ENCODE measurements around the gene CAP1.
A peak's percentile ranks its signal among the peaks of the same experiment; 100 is the strongest.
"Not testable (repeated sequence)": the region's sequence is repeated elsewhere in the genome, so short reads cannot be mapped to it uniquely, and the experiment has no call there.

Gene CAP1

GRCh38 chr1:40036574-40036973, 4.0 kb upstream of the CAP1 start:
- FAIRE-seq (no peak), DNase-seq (ENCODE audit: insufficient read length) (no peak)
- TF ChIP-seq POLR2AphosphoS5 (IDR thresholded peaks at IDR 0.05; ENCODE audit: low read depth, low read length) (no peak), POLR2A (IDR thresholded peaks at IDR 0.05; ENCODE audit: low read depth, low read length) (no peak), TAF1 (IDR thresholded peaks at IDR 0.05; ENCODE audit: borderline replicate concordance, low read depth, low read length) (no peak)

- not testable (repeated sequence) for FAIRE-seq; DNase-seq (ENCODE audit: insufficient read length)
Observed at GRCh38 chr1:40037254-40037653, 3.3 kb upstream of the CAP1 start.

- DNase-seq (ENCODE audit: insufficient read length) (no peak), FAIRE-seq (no peak)
- TF ChIP-seq TAF1 (IDR thresholded peaks at IDR 0.05; ENCODE audit: borderline replicate concordance, low read depth, low read length) (no peak), POLR2A (IDR thresholded peaks at IDR 0.05; ENCODE audit: low read depth, low read length) (no peak), POLR2AphosphoS5 (IDR thresholded peaks at IDR 0.05; ENCODE audit: low read depth, low read length) (no peak)
Observed at GRCh38 chr1:40038697-40039096, 1.8 kb upstream of the CAP1 start.

GRCh38 chr1:40039245-40039756, 1.2 kb upstream of the CAP1 start:
- no peak for DNase-seq (ENCODE audit: insufficient read length)
- no peak for TF ChIP-seq POLR2AphosphoS5 (IDR thresholded peaks at IDR 0.05; ENCODE audit: low read depth, low read length)
- TF ChIP-seq TAF1 (IDR thresholded peaks at IDR 0.05; ENCODE audit: borderline replicate concordance, low read depth, low read length) = no peak
- TF ChIP-seq POLR2A (IDR thresholded peaks at IDR 0.05; ENCODE audit: low read depth, low read length) = no peak
- FAIRE-seq = no peak

- DNase-seq (ENCODE audit: insufficient read length) (peak; percentile 74), FAIRE-seq (no peak)
- TF ChIP-seq TAF1 (IDR thresholded peaks at IDR 0.05; ENCODE audit: borderline replicate concordance, low read depth, low read length) (peak; percentile 80; the same call in 1 of the 2 replicates), POLR2A (IDR thresholded peaks at IDR 0.05; ENCODE audit: low read depth, low read length) (peak; percentile 96), POLR2AphosphoS5 (IDR thresholded peaks at IDR 0.05; ENCODE audit: low read depth, low read length) (peak; percentile 98)
Observed at GRCh38 chr1:40039757-40040510, 595 bp upstream of the CAP1 start.

- FAIRE-seq = no peak
- DNase-seq (ENCODE audit: insufficient read length) = no peak
- TF ChIP-seq TAF1 (IDR thresholded peaks at IDR 0.05; ENCODE audit: borderline replicate concordance, low read depth, low read length) = no peak
- TF ChIP-seq POLR2AphosphoS5 (IDR thresholded peaks at IDR 0.05; ENCODE audit: low read depth, low read length) = no peak
- TF ChIP-seq POLR2A (IDR thresholded peaks at IDR 0.05; ENCODE audit: low read depth, low read length) = no peak
Observed at GRCh38 chr1:40041466-40041838, 923 bp downstream of the CAP1 start.

- DNase-seq (ENCODE audit: insufficient read length) = no peak
- TF ChIP-seq POLR2AphosphoS5 (IDR thresholded peaks at IDR 0.05; ENCODE audit: low read depth, low read length) = no peak
- TF ChIP-seq TAF1 (IDR thresholded peaks at IDR 0.05; ENCODE audit: borderline replicate concordance, low read depth, low read length) = no peak
- no peak for TF ChIP-seq POLR2A (IDR thresholded peaks at IDR 0.05; ENCODE audit: low read depth, low read length)
- FAIRE-seq = no peak
Observed at GRCh38 chr1:40042341-40042740, 1.8 kb downstream of the CAP1 start.

- DNase-seq (ENCODE audit: insufficient read length) (no peak), FAIRE-seq (no peak)
- no peak for TF ChIP-seq POLR2AphosphoS5 (IDR thresholded peaks at IDR 0.05; ENCODE audit: low read depth, low read length)
- no peak for TF ChIP-seq TAF1 (IDR thresholded peaks at IDR 0.05; ENCODE audit: borderline replicate concordance, low read depth, low read length)
- TF ChIP-seq POLR2A (IDR thresholded peaks at IDR 0.05; ENCODE audit: low read depth, low read length) = no peak
Observed at GRCh38 chr1:40044110-40044509, 3.6 kb downstream of the CAP1 start.

GRCh38 chr1:40045182-40045581, 4.7 kb downstream of the CAP1 start:
- FAIRE-seq = no peak
- TF ChIP-seq POLR2AphosphoS5 (IDR thresholded peaks at IDR 0.05; ENCODE audit: low read depth, low read length) = no peak
- no peak for TF ChIP-seq TAF1 (IDR thresholded peaks at IDR 0.05; ENCODE audit: borderline replicate concordance, low read depth, low read length)
- no peak for TF ChIP-seq POLR2A (IDR thresholded peaks at IDR 0.05; ENCODE audit: low read depth, low read length)
- no peak for DNase-seq (ENCODE audit: insufficient read length)

- no peak for DNase-seq (ENCODE audit: insufficient read length)
- TF ChIP-seq TAF1 (IDR thresholded peaks at IDR 0.05; ENCODE audit: borderline replicate concordance, low read depth, low read length) (no peak), POLR2A (IDR thresholded peaks at IDR 0.05; ENCODE audit: low read depth, low read length) (no peak), POLR2AphosphoS5 (IDR thresholded peaks at IDR 0.05; ENCODE audit: low read depth, low read length) (no peak; the same call in 1 of the 2 replicates)
- FAIRE-seq = no peak
Observed at GRCh38 chr1:40045766-40046165, 5.2 kb downstream of the CAP1 start.

GRCh38 chr1:40047276-40047675, 6.7 kb downstream of the CAP1 start:
- FAIRE-seq = no peak
- TF ChIP-seq TAF1 (IDR thresholded peaks at IDR 0.05; ENCODE audit: borderline replicate concordance, low read depth, low read length) (no peak), POLR2AphosphoS5 (IDR thresholded peaks at IDR 0.05; ENCODE audit: low read depth, low read length) (no peak), POLR2A (IDR thresholded peaks at IDR 0.05; ENCODE audit: low read depth, low read length) (no peak)
- DNase-seq (ENCODE audit: insufficient read length) = no peak

GRCh38 chr1:40047769-40048168, 7.2 kb downstream of the CAP1 start:
- FAIRE-seq (no peak), DNase-seq (ENCODE audit: insufficient read length) (no peak)
- TF ChIP-seq POLR2A (IDR thresholded peaks at IDR 0.05; ENCODE audit: low read depth, low read length) (no peak), POLR2AphosphoS5 (IDR thresholded peaks at IDR 0.05; ENCODE audit: low read depth, low read length) (no peak), TAF1 (IDR thresholded peaks at IDR 0.05; ENCODE audit: borderline replicate concordance, low read depth, low read length) (no peak)
